LNCaP clone FGC (cell line): Measurements from ENCODE around the gene SRP19.
"Not testable (repeated sequence)": the region's sequence is repeated elsewhere in the genome, so short reads cannot be mapped to it uniquely, and the experiment has no call there.

ENCODE experiments used
- DNase-seq: peaks from one replicate; pipeline ENCODE4 v3.0.0-alpha.2; 2011; ENCODE audit warnings: low read depth
- H3K4me3 ChIP-seq: 2 replicates; pipeline ENCODE4 v1.5.1; 2011; ENCODE audit warnings: mild to moderate bottlenecking, low read depth, low read length, control low read depth
- TF ChIP-seq, protein P1 (sequence below): IDR thresholded peaks from 2 replicates; pipeline ENCODE4 v1.5.1; 2012; ENCODE audit warnings: mild to moderate bottlenecking; ENCODE audit not compliant: control insufficient read depth, insufficient read depth; ENCODE audit errors: extremely low read depth

The SRP19 gene

DNA sequence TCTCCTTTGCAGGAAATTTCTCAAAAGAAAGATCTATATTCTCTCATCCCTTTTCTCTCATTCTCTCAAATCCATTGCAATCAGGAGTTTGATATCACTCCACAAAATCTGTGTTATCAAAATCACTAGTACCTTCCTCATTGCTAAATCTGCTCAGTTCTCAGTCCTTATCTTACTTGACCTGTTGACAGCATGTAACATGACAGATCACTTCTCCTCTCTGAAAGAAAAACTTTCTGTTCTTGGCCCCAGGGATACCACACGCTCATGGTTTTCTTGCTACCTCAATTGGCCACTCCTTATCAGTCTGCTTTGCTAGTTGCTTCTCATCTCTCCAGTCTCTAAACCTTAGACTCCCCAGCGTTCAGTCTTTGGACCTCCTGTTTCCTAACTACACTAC, 22.1 kb downstream of the SRP19 start:
- DNase-seq, result no peak
- TF ChIP-seq, protein P1, sequence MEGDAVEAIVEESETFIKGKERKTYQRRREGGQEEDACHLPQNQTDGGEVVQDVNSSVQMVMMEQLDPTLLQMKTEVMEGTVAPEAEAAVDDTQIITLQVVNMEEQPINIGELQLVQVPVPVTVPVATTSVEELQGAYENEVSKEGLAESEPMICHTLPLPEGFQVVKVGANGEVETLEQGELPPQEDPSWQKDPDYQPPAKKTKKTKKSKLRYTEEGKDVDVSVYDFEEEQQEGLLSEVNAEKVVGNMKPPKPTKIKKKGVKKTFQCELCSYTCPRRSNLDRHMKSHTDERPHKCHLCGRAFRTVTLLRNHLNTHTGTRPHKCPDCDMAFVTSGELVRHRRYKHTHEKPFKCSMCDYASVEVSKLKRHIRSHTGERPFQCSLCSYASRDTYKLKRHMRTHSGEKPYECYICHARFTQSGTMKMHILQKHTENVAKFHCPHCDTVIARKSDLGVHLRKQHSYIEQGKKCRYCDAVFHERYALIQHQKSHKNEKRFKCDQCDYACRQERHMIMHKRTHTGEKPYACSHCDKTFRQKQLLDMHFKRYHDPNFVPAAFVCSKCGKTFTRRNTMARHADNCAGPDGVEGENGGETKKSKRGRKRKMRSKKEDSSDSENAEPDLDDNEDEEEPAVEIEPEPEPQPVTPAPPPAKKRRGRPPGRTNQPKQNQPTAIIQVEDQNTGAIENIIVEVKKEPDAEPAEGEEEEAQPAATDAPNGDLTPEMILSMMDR, result no peak
- H3K4me3 ChIP-seq, result no peak overlapping the region

DNA sequence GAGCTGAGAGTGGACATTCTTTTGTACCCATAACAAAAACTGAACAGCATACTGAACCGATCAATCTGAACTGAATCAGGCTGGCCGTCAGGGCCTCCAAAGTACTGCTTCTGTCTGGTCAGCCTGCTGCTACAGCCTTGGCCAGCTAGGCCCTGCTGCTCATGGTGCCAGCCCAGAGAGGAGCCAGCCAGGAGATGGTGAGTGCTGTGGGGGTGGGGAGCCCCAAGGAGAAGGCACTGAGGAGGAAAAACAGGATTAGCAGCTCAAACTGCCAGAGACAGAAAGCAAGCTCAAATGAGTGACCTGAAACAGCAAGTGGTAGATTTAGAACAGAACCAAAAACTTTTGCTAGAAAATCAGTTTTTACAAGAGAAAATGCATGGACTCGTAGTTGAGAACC, 23.9 kb downstream of the SRP19 start:
- DNase-seq, result peak; percentile 78
- TF ChIP-seq, protein P1, result no peak
- peak overlapping the region; percentile 17; the same call in 1 of the 2 replicates for H3K4me3 ChIP-seq

DNA sequence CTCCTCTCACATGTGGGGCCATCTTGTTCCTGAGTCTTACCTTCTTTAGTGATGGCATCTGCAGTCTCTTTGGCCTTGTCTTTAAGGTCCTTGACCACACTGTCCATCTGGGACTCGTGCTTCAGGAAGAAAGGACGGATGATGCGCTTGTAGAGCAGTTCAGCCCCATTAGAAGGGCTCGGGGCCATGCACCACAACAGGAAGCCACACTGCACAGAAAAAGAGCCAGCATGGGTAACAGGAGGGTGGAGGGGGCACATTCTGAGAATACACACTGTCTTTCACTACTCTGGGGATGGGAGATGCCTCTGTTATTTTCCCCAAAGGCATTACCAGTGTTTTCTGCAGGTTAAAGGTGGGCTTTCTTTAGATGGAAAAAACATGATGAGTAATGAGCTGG, 25.9 kb downstream of the SRP19 start:
- DNase-seq, result no peak
- H3K4me3 ChIP-seq, result no peak overlapping the region
- TF ChIP-seq, protein P1, result no peak

DNA sequence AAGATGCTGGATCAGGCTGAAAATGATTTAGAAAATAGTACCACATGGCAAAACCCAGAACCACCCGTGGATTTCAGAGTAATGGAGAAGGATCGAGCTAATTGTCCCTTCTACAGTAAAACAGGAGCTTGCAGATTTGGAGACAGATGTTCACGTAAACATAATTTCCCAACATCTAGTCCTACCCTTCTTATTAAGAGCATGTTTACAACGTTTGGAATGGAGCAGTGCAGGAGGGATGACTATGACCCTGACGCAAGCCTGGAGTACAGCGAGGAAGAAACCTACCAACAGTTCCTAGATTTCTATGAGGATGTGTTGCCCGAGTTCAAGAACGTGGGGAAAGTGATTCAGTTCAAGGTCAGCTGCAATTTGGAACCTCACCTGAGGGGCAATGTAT, 31.0 kb downstream of the SRP19 start:
- DNase-seq, H3K4me3 ChIP-seq: not testable (repeated sequence)

DNA sequence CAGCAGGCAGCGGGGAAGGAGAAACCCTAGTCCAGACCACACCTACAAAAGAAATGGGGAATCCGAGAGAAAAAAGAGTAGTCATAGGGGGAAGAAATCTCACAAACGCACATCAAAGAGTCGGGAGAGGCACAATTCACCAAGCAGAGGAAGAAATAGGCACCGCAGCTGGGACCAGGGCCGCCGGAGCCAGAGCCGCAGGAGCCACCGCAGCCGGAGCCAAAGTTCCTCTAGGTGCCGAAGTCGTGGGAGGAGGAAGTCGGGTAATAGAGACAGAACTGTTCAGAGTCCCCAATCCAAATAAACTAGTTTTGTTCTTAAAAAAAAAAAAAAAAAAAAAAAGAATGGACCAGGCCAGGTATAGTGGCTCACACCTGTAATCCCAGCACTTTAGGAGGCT, 31.7 kb downstream of the SRP19 start:
- H3K4me3 ChIP-seq, result no peak overlapping the region
- no peak for DNase-seq
- TF ChIP-seq, protein P1, result no peak

DNA sequence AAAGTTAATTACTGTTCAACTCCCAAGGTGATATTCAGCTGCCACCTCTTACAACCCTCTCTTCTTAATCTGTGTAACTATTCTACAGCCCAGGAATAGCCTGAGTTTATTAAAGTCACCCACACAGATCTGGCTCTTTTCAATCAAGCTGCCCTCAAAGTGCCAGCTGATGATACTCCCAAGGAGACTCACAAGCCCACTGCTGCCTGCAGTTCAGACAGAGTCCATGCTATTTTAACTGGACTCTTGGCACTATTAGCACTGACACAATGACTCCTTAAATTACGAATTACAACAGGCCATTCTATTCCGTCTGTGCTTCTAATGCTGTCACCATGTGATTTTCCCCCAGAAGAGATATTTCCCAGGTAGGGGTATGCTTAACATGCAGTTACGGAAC, 34.6 kb downstream of the SRP19 start:
- TF ChIP-seq, protein P1, result no peak
- no peak overlapping the region for H3K4me3 ChIP-seq
- no peak for DNase-seq

DNA sequence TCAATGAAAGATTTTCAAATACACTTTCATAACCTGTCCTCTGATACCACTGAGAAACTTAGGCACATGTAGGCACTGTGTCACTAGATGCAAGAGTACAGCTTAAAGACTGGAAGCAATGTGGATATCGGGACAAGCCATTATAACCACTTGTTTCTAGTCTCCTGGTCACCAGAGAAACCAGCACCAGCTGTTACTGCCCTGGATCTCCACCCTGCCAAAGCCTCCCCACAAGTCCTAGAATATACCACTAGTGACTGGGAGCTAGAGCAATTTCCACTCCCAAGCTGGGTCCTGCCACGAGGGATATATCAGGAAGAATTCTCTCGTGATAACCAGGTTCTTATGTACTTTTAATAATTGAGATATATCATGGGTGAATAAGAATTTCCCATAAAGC, 41.5 kb downstream of the SRP19 start:
- TF ChIP-seq, protein P1, result no peak
- H3K4me3 ChIP-seq, result no peak overlapping the region
- DNase-seq, result no peak

DNA sequence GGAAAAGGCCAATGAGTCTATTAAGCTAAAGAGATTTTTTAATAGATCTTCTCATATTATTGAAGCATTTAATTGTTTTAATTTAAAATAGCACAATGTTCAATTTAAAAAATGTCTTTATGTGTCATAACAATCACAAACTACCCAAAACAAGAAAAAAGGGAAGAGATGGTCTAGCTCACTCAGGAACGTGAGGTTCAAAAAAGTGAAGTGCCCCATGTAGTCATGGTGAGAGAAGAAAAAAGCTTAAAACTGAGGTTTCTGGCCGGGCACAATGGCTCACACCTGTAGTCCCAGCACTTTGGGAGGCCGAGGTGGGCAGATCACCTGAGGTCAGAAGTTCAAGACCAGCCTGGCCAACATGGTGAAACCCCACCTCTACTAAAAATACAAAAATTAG, 43.9 kb downstream of the SRP19 start:
- not testable (repeated sequence) for DNase-seq, H3K4me3 ChIP-seq
